Measurements from ENCODE around the gene ARHGAP40. TPM values are rescaled to one million over a fixed set of nuclear protein-coding genes. Genes with fewer than 3 reads are reported as not detected.

ARHGAP40 gene
- total and polyA plus RNA-seq, 2 of the 4 experiments (the other 2 are of a cell fraction): not detected

GRCh38 chr20:38584099-38584763, 17.4 kb upstream of the ARHGAP40 start:
- no peaks in the 10 kb centered on the region for H3K4me1 ChIP-seq (ENCODE audit: control insufficient read depth, insufficient read depth, low read length)
- no peak overlapping the region for H3K14ac ChIP-seq (replicated peaks; ENCODE audit: low read depth, low read length)
- POLR2A ChIA-PET (ENCODE audit: unreplicated experiment): no interaction called here
- no peak overlapping the region for H3K56ac ChIP-seq (ENCODE audit: extremely low read depth, insufficient read depth, low read length)
- WGBS, 2 experiments (ENCODE audit: extremely low coverage in 2 of 2, insufficient read length in 1 of 2): 0% methylated on average over 2 of the region's 7 CpGs; no CpG with 5 or more reads in 1 of the 2 experiments
- H2AK9ac ChIP-seq (replicated peaks; ENCODE audit: low read depth, low read length, poor library complexity): no peak overlapping the region
- CTCF ChIA-PET: no interaction called here
- H2BK15ac ChIP-seq (ENCODE audit: low read depth, low read length): no peak overlapping the region
- no peak overlapping the region for H3K4me2 ChIP-seq (ENCODE audit: low read depth, low read length)
- H3K23ac ChIP-seq (ENCODE audit: low read depth, low read length): no peak overlapping the region
- H4K8ac ChIP-seq (ENCODE audit: low read depth in 2 of 2, low read length in 2 of 2): no peak overlapping the region
- DNase-seq (no peak), ATAC-seq (ENCODE audit: low read depth) (no peak)
- no peak overlapping the region for H2BK120ac ChIP-seq (ENCODE audit: low read depth, low read length)
- no peak overlapping the region for H4K91ac ChIP-seq (ENCODE audit: insufficient read depth, low read depth, low read length)
- dilution Hi-C loops (cut with HindIII; ENCODE audit: low sequenced_read_pairs, unreplicated experiment) (no loop called here), in situ Hi-C loops (cut with MboI; ENCODE audit: low sequenced_read_pairs) (no loop called here), intact Hi-C loops (cut with micrococcal nuclease) (no loop called here)
- no peak overlapping the region for H3K27ac ChIP-seq (ENCODE audit: insufficient read depth, low read length)
- H3K9ac ChIP-seq (ENCODE audit: low read depth, low read length): no peak overlapping the region
- H3K9me3 ChIP-seq (ENCODE audit: control insufficient read depth, insufficient read depth, low read length): no peaks in the 10 kb centered on the region
- no peak overlapping the region for H4K5ac ChIP-seq (ENCODE audit: low read depth, low read length)
- no peak overlapping the region for H3K4ac ChIP-seq (ENCODE audit: low read depth, low read length)
- H2AFZ ChIP-seq (replicated peaks; ENCODE audit: low read length, poor library complexity): no peak overlapping the region
- H2AK5ac ChIP-seq (ENCODE audit: low read depth, low read length): no peak overlapping the region
- H3K36me3 ChIP-seq (ENCODE audit: control insufficient read depth, insufficient read depth, low read length): no peaks in the 10 kb centered on the region
- no peaks in the 10 kb centered on the region; the same call in 1 of the 2 replicates for H4K20me1 ChIP-seq (ENCODE audit: insufficient read depth, low read length)
- no peak overlapping the region for H3K4me3 ChIP-seq (ENCODE audit: insufficient read depth, low read depth, low read length)
- no peaks in the 10 kb centered on the region for H3K9me1 ChIP-seq (ENCODE audit: insufficient read depth, low read length)
- H3K79me1 ChIP-seq (ENCODE audit: low read depth in 1 of 2, low read length in 2 of 2): no peaks in the 10 kb centered on the region
- H2BK5ac ChIP-seq (ENCODE audit: low read depth, low read length, poor library complexity, severe bottlenecking): no peak overlapping the region
- no peak overlapping the region for H2BK20ac ChIP-seq (ENCODE audit: low read depth, low read length)
- TF ChIP-seq RAD21 (IDR thresholded peaks at IDR 0.05; ENCODE audit: low read length) (no peak), RCOR1 (IDR thresholded peaks at IDR 0.05; ENCODE audit: insufficient replicate concordance, low read length) (no peak), CEBPB (IDR thresholded peaks at IDR 0.05; ENCODE audit: low read depth, low read length) (no peak), MAFK (IDR thresholded peaks at IDR 0.05; ENCODE audit: low read depth, low read length) (no peak)
- no TSS peak for BruUV-seq (replicated peaks)
- H3K27me3 ChIP-seq (ENCODE audit: control insufficient read depth, insufficient read depth, low read length): peaks cover 25% of the 10 kb centered on the region
- H3K18ac ChIP-seq (ENCODE audit: low read depth, low read length): no peak overlapping the region

All from IMR-90 (cell line).